ENCODE measurements around the gene DLEC1. TPM values are rescaled to one million over a fixed set of nuclear protein-coding genes. Genes with fewer than 3 reads are reported as not detected.
A peak's percentile ranks its signal among the peaks of the same experiment; 100 is the strongest.

The DLEC1 gene
- total and polyA plus RNA-seq, 9 of the 15 experiments (the other 6 are each of a cell fraction or from before 2014, with no cell fraction given), result 0.07 to 0.08 TPM; not detected in 7

- no peak for TF ChIP-seq HES1 (IDR thresholded peaks at IDR 0.05; ENCODE audit: low read depth)
- no peak for TF ChIP-seq CXXC5 (CRISPR knock-in tag; IDR thresholded peaks at IDR 0.05)
- no peak for TF ChIP-seq ZNF408 (CRISPR knock-in tag; IDR thresholded peaks at IDR 0.05; ENCODE audit: low read depth)
- no peak for TF ChIP-seq RBFOX2 (IDR thresholded peaks at IDR 0.05; ENCODE audit: low read depth, low read length)
- no peak for TF ChIP-seq CREB5 (CRISPR knock-in tag; IDR thresholded peaks at IDR 0.05)
- no peak for TF ChIP-seq E2F3 (CRISPR knock-in tag; IDR thresholded peaks at IDR 0.05)
- no peak for TF ChIP-seq PPARD (CRISPR knock-in tag; IDR thresholded peaks at IDR 0.05)
- no peak for TF ChIP-seq ETV1 (tag; conservative IDR thresholded peaks at IDR 0.05; ENCODE audit: low read depth)
- no peak for TF ChIP-seq ATF6 (CRISPR knock-in tag; IDR thresholded peaks at IDR 0.05)
- TF ChIP-seq CHD2 (IDR thresholded peaks at IDR 0.05; ENCODE audit: low read depth, low read length), result 0 out of 2 replicates have a peak, but pooled peaks have one; percentile 14
- no peak for TF ChIP-seq ZKSCAN8 (CRISPR knock-in tag; IDR thresholded peaks at IDR 0.05)
- no peak for TF ChIP-seq EZH2 (IDR thresholded peaks at IDR 0.05; ENCODE audit: borderline replicate concordance, low read depth, low read length)
- TF ChIP-seq MLX (CRISPR knock-in tag; conservative IDR thresholded peaks at IDR 0.05), result no peak
- no peak for TF ChIP-seq ZNF217 (CRISPR knock-in tag; IDR thresholded peaks at IDR 0.05)
- no peak for TF ChIP-seq EGR1 (conservative IDR thresholded peaks at IDR 0.05)
- TF ChIP-seq ZNF311 (CRISPR knock-in tag; IDR thresholded peaks at IDR 0.05), result no peak
- no peak for TF ChIP-seq CHAMP1 (IDR thresholded peaks at IDR 0.05)
- TF ChIP-seq ZNF224 (CRISPR knock-in tag; IDR thresholded peaks at IDR 0.05), result no peak
- no peak for TF ChIP-seq FIP1L1 (IDR thresholded peaks at IDR 0.05; ENCODE audit: low read depth, low read length, poor library complexity, severe bottlenecking)
- no peak for TF ChIP-seq HDAC3 (IDR thresholded peaks at IDR 0.05; ENCODE audit: borderline replicate concordance, partially characterized antibody)
- no peak for TF ChIP-seq RBBP5 (IDR thresholded peaks at IDR 0.05; ENCODE audit: borderline replicate concordance, insufficient read depth, low read length, poor library complexity, severe bottlenecking)
- no peak for TF ChIP-seq YBX1 (IDR thresholded peaks at IDR 0.05)
- TF ChIP-seq MEF2D (tag; conservative IDR thresholded peaks at IDR 0.05; ENCODE audit: low read depth), result peak; percentile 44; the same call in 1 of the 2 replicates
These were observed 125.6 kb downstream of the DLEC1 start (continued) for GRCh38 chr3:38164643-38164951.
